K562 (cell line): Measurements from ENCODE around the gene TOX2.

Experiments used
- ATF6 ChIP-seq: sonication (generic); formaldehyde crosslinking; IDR thresholded peaks from 2 replicates; pipeline ENCODE4 v1.4.0; 2020; ENCODE audit warnings: mild to moderate bottlenecking, missing genetic modification reagents
- CHD2 ChIP-seq: IDR thresholded peaks from 2 replicates; pipeline ENCODE4 v1.6.1; 2011; ENCODE audit warnings: low read depth, low read length

- no peak for TF ChIP-seq CHD2
- no peak for TF ChIP-seq ATF6 (CRISPR knock-in tag)
Observed at GRCh38 chr20:44028003-44028730, 113.5 kb downstream of the TOX2 start.
